Midbrain (tissue), 1 donor: Measurements from ENCODE around the gene GLYATL1B.
"Not testable (repeated sequence)": the region's sequence is repeated elsewhere in the genome, so short reads cannot be mapped to it uniquely, and the experiment has no call there.

Experiments
- DNase-seq: peaks from one replicate; lab custom pipeline; 2025; lab: John Stamatoyannopoulos, UW

Gene GLYATL1B

GRCh38 chr11:59086007-59086406 is at the start of gene GLYATL1B:
Gene GLYATL1B (plus strand): TSS chr11:59086307. CDS start chr11:59086307, 0 bp downstream.
- not testable (repeated sequence) for DNase-seq

- not testable (repeated sequence) for DNase-seq
Measured at GRCh38 chr11:59036542-59036941, 49.6 kb upstream of the GLYATL1B start.

GRCh38 chr11:59037434-59037833 is 48.7 kb upstream of the GLYATL1B start:
- DNase-seq: not testable (repeated sequence)

- no peak for DNase-seq
Measured at GRCh38 chr11:59040607-59041006, 45.5 kb upstream of the GLYATL1B start.

GRCh38 chr11:59051383-59051782 is 34.7 kb upstream of the GLYATL1B start:
- not testable (repeated sequence) for DNase-seq

GRCh38 chr11:59052355-59052754 is 33.8 kb upstream of the GLYATL1B start:
- DNase-seq: not testable (repeated sequence)

GRCh38 chr11:59053387-59053786 is 32.7 kb upstream of the GLYATL1B start:
- DNase-seq: peak; percentile 65

- peak; percentile 83 for DNase-seq
Measured at GRCh38 chr11:59058120-59059033, 27.7 kb upstream of the GLYATL1B start.

- not testable (repeated sequence) for DNase-seq
Measured at GRCh38 chr11:59060096-59060495, 26.0 kb upstream of the GLYATL1B start.

- DNase-seq: no peak
Measured at GRCh38 chr11:59062602-59063529, 23.2 kb upstream of the GLYATL1B start.

GRCh38 chr11:59063996-59064727 is 21.9 kb upstream of the GLYATL1B start:
- DNase-seq: not testable (repeated sequence)

- no peak for DNase-seq
Measured at GRCh38 chr11:59069087-59069486, 17.0 kb upstream of the GLYATL1B start.

- no peak for DNase-seq
Measured at GRCh38 chr11:59076876-59077571, 9.1 kb upstream of the GLYATL1B start.

GRCh38 chr11:59078435-59078834 is 7.7 kb upstream of the GLYATL1B start:
- no peak for DNase-seq

- DNase-seq: no peak
Measured at GRCh38 chr11:59079086-59079485, 7.0 kb upstream of the GLYATL1B start.

- DNase-seq: not testable (repeated sequence)
Measured at GRCh38 chr11:59080421-59080820, 5.7 kb upstream of the GLYATL1B start.

- not testable (repeated sequence) for DNase-seq
Measured at GRCh38 chr11:59081430-59082020, 4.6 kb upstream of the GLYATL1B start.

- DNase-seq: no peak
Measured at GRCh38 chr11:59088162-59088561, 2.1 kb downstream of the GLYATL1B start.

- not testable (repeated sequence) for DNase-seq
Measured at GRCh38 chr11:59093576-59093975, 7.5 kb downstream of the GLYATL1B start.

GRCh38 chr11:59095225-59095624 is 9.1 kb downstream of the GLYATL1B start:
- not testable (repeated sequence) for DNase-seq
